ENCODE data around the gene IFI27.

DNA sequence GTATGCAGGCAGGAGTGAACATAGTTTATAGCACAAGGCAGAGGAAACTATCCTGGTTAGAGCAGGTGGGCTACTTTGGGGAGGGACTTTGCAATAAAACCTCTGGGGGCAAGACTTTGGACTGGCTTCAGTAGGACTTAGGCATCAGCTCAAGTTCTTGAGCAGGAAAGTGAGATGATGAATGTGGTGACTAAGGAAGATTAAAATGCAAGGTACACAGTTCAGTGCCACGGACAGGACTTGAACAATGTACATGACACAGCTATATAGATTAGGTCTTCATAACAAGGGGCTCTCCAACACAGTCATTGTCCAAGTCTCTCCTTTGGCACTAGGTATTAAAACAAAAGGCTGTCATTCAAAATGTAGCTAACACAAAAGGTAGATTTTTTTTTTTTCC lies 42.1 kb downstream of the IFI27 start:
- TF ChIP-seq, protein P1, sequence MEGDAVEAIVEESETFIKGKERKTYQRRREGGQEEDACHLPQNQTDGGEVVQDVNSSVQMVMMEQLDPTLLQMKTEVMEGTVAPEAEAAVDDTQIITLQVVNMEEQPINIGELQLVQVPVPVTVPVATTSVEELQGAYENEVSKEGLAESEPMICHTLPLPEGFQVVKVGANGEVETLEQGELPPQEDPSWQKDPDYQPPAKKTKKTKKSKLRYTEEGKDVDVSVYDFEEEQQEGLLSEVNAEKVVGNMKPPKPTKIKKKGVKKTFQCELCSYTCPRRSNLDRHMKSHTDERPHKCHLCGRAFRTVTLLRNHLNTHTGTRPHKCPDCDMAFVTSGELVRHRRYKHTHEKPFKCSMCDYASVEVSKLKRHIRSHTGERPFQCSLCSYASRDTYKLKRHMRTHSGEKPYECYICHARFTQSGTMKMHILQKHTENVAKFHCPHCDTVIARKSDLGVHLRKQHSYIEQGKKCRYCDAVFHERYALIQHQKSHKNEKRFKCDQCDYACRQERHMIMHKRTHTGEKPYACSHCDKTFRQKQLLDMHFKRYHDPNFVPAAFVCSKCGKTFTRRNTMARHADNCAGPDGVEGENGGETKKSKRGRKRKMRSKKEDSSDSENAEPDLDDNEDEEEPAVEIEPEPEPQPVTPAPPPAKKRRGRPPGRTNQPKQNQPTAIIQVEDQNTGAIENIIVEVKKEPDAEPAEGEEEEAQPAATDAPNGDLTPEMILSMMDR (IDR thresholded peaks at IDR 0.05; ENCODE audit: control extremely low read depth in 1 of 3, insufficient read depth in 1 of 3, low read depth in 1 of 3, low read length in 3 of 3): no peak
- no peak for TF ChIP-seq MAX (IDR thresholded peaks at IDR 0.05)
- TF ChIP-seq EZH2 (IDR thresholded peaks at IDR 0.05; ENCODE audit: low read depth, low read length, severe bottlenecking): no peak
- TF ChIP-seq BACH1 (IDR thresholded peaks at IDR 0.05; ENCODE audit: low read length): no peak
- no peak for TF ChIP-seq POLR2A (IDR thresholded peaks at IDR 0.05; ENCODE audit: control extremely low read depth in 1 of 2, low read depth in 2 of 2, low read length in 2 of 2)
